Measurements from ENCODE around the gene SMOC2.
"Not testable (repeated sequence)": the region's sequence is repeated elsewhere in the genome, so short reads cannot be mapped to it uniquely, and the experiment has no call there.

Gene SMOC2

GRCh38 chr6:168695701-168696100 is 254.7 kb downstream of the SMOC2 start:
- FAIRE-seq: no peak

GRCh38 chr6:168698923-168699322 is 257.9 kb downstream of the SMOC2 start:
- FAIRE-seq: no peak

- no peak for FAIRE-seq
Observed at GRCh38 chr6:168699631-168700295, 258.8 kb downstream of the SMOC2 start.

GRCh38 chr6:168700880-168701279 is 259.9 kb downstream of the SMOC2 start:
- FAIRE-seq: no peak

- no peak for FAIRE-seq
Observed at GRCh38 chr6:168703990-168704389, 263.0 kb downstream of the SMOC2 start.

GRCh38 chr6:168704678-168705077 is 263.7 kb downstream of the SMOC2 start:
- FAIRE-seq: no peak

GRCh38 chr6:168705271-168705670 is 264.3 kb downstream of the SMOC2 start:
- FAIRE-seq: not testable (repeated sequence)

- FAIRE-seq: no peak
Observed at GRCh38 chr6:168706471-168707177, 265.6 kb downstream of the SMOC2 start.

- no peak for FAIRE-seq
Observed at GRCh38 chr6:168708526-168708925, 267.5 kb downstream of the SMOC2 start.

- FAIRE-seq: no peak
Observed at GRCh38 chr6:168708984-168709383, 268.0 kb downstream of the SMOC2 start.

- FAIRE-seq: no peak
Observed at GRCh38 chr6:168709390-168709789, 268.4 kb downstream of the SMOC2 start.

- no peak for FAIRE-seq
Observed at GRCh38 chr6:168709991-168710390, 269.0 kb downstream of the SMOC2 start.

- FAIRE-seq: peak; percentile 49
Observed at GRCh38 chr6:168711049-168711640, 270.2 kb downstream of the SMOC2 start.

- FAIRE-seq: no peak
Observed at GRCh38 chr6:168711666-168712300, 270.8 kb downstream of the SMOC2 start.

- no peak for FAIRE-seq
Observed at GRCh38 chr6:168712993-168713392, 272.0 kb downstream of the SMOC2 start.

- FAIRE-seq: no peak
Observed at GRCh38 chr6:168713839-168714238, 272.9 kb downstream of the SMOC2 start.

GRCh38 chr6:168714547-168715260 is 273.7 kb downstream of the SMOC2 start:
- FAIRE-seq: no peak

- FAIRE-seq: no peak
Observed at GRCh38 chr6:168715643-168716481, 274.9 kb downstream of the SMOC2 start.

- no peak for FAIRE-seq
Observed at GRCh38 chr6:168716581-168716980, 275.6 kb downstream of the SMOC2 start.

GRCh38 chr6:168717491-168717890 is 276.5 kb downstream of the SMOC2 start:
- no peak for FAIRE-seq

Measured in G401.6 (cell line).